Stimulated activated CD4-positive, alpha-beta T cell treated with anti-CD3 and anti-CD28 coated beads, Interleukin-2, amount 100 ng/mL, for 24 hours (primary cell): ENCODE results near the gene APOBEC3C.
"Not testable (repeated sequence)": the region's sequence is repeated elsewhere in the genome, so short reads cannot be mapped to it uniquely, and the experiment has no call there.

ENCODE experiments used
- DNase-seq, 2 donors: peaks; one replicate each; pipeline ENCODE4 v3.0.0-alpha.2; 2020

Gene APOBEC3C

DNA sequence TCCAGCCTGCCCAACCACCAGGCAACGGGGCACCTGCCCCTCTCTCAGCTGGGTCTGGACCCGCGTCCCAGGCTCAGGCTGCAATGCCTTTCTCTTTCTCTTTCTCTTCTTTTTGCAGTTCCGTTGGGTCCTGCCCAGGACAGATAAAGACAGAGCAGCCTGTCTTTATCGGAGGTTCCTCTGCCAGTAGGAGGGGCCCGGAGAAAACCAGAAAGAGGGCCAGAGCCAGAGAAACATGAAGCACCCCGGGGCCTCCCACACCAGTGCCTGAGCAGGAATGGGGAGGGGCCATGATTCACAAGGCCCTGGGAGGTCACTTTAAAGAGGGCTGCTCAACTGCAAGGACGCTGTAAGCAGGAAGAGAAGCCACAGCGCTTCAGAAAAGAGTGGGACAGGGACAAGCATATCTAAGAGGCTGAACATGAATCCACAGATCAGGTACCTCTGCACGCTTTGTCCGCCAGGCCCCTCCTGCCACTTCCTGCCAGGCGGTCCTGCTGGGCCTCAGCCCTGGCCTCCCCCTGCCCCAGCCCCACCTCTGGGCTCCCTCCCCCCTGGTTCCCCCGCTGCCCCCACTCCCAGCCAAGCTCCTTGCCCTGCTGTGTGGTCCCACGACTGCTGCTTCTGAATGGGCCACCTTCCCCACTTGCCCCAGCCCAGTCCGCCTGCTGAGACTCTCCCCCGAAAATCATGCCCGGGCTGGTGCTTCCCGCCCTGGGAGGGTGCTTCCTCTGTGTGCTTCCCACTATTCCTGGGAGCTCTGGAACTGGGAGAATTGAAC is at the start of gene APOBEC3C:
Gene APOBEC3C (plus strand): TSS at position 316 of the 781 bp plus-strand sequence. CDS start 106 bp downstream, at position 422.
- DNase-seq: peak; percentile 78 to 82

DNA sequence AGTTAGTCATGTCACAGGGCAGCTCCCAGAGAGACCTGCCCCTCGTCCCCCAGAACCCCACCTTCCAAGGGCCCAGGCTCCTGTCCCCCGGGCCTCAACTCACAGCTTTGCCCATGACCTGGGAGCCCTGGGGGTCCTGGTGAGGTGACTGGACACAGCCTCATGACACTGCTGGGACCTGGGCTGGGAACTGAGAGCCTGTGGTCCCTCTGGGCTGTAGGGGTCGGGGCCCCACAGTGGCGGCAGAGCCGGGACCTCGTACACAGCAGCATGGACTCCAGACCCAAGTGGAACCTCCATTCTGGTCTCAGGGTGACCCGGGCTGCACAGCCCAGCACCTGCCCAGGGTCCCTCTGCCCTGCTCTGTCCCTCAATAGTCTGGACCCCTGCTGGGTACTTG is 49.8 kb upstream of the APOBEC3C start:
- no peak for DNase-seq

DNA sequence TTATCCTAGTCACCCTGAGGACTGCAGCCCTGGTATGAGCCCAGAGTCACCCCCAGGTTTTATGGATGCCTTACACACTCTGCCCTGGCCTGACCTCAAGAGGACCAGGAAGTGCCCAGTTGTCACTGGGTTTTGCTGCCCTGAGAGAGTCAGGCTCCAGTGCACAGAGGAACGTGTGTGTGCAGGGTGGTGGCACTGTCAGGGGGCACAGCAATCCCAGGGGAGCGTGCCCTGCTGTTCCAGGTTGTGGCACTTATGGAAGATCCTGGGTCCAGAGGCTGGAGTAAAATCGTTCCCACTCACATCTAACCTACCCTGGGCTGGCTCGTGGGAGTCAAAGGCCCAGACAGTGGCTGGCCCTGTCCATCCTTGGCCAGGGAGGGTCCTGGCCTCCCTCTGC is 49.1 kb upstream of the APOBEC3C start:
- no peak for DNase-seq

DNA sequence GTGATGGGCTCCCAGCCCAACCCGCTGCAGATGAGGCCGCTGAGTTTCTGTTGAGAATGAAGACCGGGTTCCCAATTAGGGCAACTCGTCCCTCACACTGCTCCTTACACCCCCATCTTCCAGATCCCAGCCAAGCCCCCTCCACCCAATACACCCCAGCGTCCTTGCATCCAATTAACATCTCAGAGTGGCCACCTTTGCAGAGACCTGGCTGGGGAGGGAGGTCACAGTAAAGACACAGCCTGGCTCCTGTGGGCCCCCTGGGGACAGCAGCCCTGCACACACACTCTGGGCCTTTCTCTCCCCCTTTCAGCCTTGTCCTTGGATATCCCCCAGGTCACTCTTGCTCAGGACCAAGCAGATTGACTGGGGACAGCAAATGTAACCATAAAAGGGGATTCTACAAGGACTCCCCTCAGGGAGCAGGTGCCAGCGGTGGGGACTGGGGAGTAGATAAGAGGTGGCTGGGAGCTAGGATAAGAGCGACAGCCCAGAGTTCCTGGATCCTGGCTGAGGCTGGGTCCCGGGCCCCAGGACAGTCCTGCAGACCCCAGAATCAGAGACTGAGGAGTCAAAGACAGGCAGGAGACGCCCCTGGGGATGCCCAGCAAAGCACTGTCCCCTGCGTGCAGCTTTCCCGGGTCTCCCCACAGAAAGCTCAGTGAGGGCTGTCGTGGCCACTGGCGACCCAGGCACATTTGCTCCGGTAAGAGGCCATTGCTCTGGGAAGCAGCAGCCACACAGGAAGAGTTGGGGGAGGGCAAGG is 48.3 kb upstream of the APOBEC3C start:
- no peak for DNase-seq

DNA sequence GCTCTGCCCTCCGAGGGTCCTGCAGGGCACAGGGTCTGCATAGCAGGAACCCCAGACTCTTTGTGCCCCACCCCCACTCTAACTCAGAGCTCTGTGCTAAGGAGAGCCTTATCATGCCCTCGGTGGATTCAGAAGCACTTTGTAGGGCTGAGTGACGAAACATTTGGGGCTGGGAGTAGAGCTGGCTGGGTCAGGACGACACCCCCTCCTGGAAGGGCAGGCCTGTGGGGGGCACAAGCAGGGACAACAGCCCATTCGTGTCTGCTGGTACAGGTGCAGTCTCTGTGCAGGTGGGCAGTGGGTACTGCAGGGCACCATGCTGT is 47.7 kb upstream of the APOBEC3C start:
- no peak for DNase-seq

DNA sequence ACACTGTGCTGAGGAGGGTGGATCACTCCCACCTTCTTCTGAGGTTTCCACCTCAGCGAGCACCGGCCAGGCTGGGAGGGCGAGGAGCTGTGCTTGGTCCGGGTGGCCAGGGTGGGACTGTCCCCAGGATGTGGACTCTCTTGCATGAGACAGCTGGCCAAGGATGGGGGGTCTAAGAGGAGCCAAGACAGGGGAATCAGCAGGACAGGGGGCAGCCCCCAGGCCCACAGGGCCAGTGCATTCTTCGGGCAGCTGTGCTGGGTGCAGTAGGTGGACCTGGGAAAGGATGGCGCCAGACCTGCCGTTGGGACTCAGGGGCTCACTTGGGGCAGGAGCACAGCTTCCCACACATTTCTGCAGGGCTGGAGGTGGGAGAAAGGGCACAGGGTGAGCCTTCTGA is 47.1 kb upstream of the APOBEC3C start:
- no peak for DNase-seq

GRCh38 chr22:38967451-38968450 is 46.3 kb upstream of the APOBEC3C start:
- DNase-seq: no peak

DNA sequence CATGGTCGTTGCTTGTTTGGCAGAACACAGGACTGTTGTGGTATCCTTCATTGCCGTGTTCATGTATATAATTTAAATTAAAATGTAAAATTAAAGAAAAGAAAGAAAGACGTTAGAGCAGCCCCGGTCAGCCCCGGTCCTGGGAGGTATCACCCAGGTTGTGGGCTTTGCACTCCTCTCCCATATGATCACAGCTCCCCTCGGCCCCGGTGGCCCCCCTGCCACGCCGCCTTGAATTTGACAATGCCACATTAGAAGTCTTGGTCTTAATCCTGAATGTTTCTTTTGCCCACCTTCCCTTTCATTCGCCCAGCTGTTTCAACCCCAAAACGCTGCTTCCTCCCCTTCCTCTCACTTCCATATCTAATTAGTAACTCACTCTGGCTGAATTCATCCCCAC is 45.3 kb upstream of the APOBEC3C start:
- no peak for DNase-seq

DNA sequence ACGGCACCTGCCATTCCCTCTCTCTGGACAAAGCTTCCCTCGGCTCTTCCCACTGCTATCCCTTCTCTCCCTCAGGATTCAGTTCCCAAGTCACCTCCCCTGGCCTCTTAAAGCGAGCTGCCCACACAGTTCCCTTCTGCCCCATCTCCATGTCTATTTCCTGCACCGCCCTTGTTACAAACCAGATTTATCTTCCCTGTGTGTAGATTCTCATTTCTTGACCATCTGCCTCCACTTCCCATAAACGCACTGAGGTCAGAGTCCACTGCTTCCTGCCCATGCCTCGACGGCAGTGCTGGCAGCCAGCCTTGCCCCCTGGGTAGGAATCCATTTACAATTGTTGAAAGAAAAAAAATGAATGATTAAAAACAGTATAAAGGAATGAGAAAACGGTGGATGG is 43.5 kb upstream of the APOBEC3C start:
- DNase-seq: no peak

GRCh38 chr22:38971202-38971601 is 42.9 kb upstream of the APOBEC3C start:
- DNase-seq: no peak

- no peak for DNase-seq
These were observed 42.3 kb upstream of the APOBEC3C start for GRCh38 chr22:38971791-38972190.

GRCh38 chr22:38972558-38972957 is 41.5 kb upstream of the APOBEC3C start:
- no peak for DNase-seq

DNA sequence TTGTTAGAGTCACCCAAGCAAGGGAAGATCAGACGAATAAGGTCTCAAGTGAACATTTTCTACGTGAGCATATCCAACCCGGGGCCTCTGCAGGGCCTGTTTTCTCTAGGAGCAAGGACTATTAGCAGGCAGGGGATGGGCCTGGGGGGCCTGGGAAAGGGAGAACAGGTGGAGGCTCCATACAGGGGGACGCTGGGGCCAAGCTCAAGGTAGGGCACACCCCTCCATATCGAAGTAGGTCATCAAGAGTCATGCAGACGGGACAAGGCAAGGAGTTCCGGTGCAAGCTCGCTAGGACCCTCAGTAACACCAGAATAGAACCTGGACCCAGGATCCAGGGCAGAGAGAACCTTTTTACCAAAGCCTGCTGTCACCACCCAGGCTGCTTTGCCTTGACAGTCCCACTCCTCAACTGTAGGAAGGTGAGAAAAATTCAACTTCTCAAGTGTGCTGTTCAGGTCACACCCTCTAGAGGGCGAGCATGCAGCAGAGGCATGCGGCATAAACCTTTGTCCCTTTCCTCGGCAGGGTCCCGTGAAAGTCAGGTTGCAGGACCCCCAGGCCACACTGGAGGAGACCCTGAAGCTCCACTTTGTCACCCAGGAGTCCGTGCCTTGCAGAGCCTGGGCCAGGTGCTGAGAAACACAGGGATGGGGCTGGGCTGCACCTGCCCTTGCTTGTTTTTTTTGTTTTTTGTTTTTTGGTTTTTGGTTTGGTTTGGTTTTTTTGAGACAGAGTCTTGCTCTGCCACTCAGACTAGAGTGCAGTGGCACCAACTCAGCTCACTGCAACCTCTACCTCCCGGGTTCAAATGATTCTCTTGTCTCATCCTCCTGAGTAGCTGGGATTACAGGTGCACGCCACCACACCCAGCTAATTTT is 40.5 kb upstream of the APOBEC3C start:
- peak; percentile 51 to 63 for DNase-seq

DNA sequence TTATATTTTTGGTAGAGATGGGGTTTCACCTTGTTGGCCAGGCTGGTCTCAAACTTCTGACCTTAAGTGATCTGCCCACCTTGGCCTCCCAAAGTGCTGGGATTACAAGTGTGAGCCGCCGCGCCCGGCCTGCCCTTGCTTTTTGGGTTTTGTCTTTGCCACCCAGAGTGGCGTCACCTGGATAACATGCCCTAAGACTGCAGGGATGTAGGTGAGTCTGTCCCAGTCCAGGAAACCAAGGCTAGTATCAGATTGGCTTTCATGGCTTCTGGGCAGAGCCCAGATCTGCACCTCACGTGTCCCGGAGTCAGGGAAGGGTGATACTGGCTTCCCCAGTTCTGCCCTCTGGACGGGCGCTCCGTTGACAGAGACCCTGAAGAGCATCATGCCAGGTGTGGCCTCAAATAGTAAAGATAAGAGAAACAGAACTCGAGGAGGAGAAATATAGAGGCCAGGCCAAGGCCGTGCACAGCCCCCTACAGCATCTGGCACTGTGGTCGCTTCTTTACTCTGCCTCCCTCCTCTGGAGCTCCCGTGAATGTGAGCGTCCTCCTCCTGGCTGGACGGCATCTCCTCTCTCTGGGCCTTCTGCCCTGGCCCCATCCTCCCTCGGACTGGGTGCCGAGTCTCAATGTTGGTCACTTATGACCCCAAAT is 39.8 kb upstream of the APOBEC3C start:
- no peak for DNase-seq

DNA sequence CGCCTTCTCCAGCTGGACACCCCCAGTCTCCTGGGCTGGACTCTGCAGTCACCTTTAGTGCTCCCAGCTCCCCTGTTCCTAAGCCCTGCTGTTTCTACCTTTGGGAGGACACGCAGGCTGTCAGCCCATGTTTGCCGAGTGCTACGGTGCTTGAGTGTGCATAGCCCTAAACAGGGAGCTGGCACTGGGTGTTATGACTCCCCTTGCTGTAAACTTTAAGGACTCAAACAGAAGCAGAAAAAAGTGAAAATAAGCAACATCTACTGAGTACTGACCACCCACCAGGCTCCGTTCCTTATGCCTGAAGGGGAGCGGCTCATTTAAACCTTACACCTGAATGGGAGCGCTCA is 39.3 kb upstream of the APOBEC3C start:
- no peak for DNase-seq

- DNase-seq: not testable (repeated sequence)
These were observed 36.8 kb upstream of the APOBEC3C start for GRCh38 chr22:38977289-38977688.

DNA sequence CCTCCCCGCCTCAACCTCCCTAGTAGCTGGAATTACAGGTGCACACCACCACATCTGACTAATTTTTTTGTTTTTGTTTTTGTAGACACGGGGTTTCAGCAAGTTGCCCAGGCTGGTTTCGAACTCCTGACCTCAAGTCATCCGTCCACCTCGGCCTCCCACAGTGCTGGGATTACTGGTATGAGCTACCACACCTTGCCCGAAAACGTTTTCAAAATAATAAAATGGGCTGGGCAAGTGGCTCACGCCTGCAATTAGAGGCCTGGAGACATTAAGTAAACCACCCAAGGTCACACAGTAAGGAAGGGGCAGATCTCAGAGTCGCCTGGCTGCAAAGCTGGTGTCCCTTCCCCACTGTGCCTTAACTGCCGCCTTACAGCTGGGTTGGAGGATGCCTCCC is 33.5 kb upstream of the APOBEC3C start:
- not testable (repeated sequence) for DNase-seq

DNA sequence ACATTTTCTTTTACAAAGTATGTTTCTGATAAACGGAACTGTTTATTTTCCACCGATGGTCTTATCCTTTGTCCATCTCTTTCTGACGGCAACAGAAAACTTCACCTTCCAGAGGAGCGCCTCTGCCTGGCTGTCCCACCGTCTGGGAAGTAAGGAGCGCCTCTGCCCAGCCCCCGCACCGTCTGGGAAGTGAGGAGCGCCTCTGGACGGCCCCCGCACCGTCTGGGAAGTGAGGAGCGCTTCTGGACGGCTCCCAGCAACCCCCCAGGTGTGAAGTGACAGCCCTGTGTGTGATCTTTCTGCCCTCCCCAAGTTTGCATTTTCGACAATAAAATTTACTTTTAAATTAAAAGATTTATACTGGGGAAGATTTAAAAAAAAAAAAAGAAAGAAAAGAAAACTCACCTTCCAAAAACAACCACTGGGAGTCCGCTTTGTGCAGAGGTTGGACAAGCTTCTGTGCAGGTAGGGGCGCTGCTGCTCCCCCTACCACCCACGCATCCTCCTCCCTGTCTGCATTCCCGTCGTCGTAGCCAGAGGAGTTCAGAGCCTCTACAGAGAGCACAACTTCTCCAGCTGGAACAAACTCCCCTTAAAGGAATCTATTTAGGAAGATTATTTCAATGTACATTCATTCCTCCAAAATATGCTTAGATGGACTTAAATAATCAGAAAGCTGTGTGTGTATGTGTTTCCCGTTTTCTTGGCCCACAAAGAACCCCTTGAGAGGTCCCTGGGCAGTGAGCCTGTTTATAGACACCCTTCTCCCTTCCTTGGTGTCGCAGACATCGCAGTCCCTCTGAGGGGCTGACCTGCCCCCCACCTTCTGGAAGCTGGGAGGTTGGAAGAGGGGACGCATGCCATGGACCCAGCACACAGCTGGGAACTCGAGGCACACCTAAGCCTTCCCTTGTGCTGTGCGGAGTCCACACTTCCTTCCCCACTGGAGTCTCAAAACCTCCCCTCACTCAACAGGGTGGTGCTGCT is 32.8 kb upstream of the APOBEC3C start:
- no peak for DNase-seq

DNA sequence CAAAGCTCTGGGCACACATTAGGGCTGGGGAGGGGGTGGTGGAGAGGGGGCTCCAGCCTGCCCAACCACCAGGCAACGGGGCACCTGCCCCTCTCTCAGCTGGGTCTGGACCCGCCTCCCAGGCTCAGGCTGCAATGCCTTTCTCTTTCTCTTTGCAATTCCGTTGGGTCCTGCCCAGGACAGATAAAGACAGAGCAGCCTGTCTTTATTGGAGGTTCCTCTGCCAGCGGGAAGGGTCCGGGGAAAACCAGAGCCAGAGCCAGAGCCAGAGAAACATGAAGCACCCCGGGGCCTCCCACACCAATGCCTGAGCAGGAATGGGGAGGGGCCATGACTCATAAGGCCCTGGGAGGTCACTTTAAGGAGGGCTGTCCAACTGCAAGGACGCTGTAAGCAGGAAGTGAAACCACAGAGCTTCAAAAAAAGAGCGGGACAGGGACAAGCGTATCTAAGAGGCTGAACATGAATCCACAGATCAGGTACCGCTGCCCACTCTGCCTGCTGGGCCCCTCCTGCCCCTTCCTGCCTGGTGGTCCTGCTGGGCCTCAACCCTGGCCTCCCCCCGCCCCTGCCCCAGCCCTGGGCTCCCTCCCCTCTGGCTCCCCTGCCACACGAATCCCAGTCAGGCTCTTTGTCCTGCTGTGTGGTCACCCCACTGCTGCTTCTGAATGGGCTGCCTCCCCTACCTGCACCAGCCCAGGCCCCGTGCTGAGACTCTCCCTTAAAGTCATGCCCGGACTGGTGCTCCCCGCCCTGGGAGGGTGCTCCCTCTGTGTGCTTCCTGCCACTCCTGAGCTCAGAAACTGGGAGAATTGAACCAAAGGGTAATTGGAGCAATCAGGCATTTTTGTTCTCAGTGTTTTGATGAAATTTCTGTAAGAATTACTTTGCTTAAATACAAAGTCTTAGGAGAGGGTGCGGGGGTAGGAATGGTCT is 31.8 kb upstream of the APOBEC3C start, which contains the start of gene APOBEC3B:
Gene APOBEC3B (plus strand): TSS at position 356 of the 936 bp plus-strand sequence. CDS start 107 bp downstream, at position 463.
- DNase-seq: peak; percentile 53 to 69
